ENCODE results near the gene NTM.
A peak's percentile ranks its signal among the peaks of the same experiment; 100 is the strongest.

Gene NTM

DNA sequence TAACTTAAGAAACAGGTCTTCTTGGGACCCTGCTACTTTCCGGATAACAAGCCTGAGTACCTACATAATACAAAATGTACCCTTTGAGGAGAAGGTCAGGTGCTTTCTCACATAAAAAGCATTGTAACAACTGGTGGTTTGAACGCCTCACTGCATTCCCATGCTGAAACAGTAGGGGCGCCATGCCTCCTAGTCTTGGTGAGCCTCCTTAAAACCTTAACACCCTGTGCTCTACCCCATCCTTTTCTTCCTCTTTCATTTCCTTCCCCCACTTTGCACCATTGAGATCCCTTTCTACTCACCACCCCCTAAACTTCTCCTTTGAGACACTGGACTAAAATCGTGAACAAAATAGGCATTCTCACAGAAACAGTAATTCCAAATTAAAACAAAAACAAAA lies 729.3 kb downstream of the NTM start:
- DNase-seq, result no peak

GRCh38 chr11:132100583-132100982 lies 730.2 kb downstream of the NTM start:
- no peak for DNase-seq

- no peak for DNase-seq
Observed at GRCh38 chr11:132101881-132102280, 731.5 kb downstream of the NTM start.

DNA sequence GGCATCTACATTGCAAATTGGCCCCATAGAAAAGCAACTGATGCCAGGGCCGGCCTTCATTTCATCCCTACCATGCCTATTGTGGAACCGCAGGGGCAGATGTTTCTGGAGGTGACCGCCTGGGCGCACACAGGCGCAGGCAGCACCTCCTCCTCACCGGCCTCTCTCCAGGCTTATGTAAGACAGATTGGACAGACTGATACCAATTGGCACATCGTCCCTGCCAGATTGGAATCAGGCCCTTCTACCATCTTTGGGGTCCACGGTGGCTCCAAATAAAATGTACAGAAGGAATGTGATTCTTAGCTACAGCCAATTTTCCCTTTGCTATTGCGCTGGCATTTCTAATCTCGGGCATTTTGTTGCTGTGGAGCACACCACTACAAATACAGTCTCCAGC lies 732.6 kb downstream of the NTM start:
- DNase-seq, result no peak

- no peak for DNase-seq
Observed at GRCh38 chr11:132106096-132106982, 735.9 kb downstream of the NTM start.

DNA sequence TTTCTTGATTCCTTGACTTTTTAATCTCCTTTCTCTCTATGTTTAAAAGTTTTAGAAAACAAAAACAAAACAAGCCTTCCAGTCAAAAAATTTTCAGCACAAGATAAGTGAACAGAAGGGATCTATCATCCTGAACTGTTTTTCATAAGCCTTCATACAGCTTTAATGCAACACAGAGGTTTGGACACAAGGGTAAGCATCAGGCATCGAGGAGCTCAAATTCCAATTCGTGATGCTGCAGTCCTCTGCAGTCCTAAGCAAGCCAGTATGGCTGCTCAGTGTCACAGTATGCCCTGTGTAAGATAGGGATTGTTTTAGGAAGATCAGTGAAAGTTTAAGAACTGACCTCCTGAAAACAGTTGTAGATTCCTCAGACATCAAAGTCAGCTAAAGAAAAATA lies 740.9 kb downstream of the NTM start:
- DNase-seq, result no peak

DNA sequence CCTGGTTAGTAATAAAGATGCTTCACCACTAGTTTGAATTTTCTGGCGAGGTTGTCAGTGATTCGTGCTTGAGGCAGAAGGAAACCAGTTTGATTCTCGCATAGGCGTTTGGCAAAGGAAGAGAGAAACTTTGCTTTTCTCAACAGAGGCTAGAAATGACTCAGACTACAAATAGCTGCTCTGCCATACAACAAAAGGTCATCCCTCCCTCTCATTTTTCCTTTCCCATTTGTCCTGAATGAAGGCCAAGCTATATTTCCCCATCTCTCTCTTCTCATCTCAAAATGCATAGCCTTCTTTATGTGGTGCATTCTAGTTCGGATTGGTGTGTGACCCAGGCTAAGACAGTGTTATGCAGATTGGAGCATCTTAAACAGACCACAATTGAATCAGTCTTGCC lies 741.4 kb downstream of the NTM start:
- DNase-seq, result no peak

- DNase-seq, result no peak
Observed at GRCh38 chr11:132112846-132113245, 742.4 kb downstream of the NTM start.

DNA sequence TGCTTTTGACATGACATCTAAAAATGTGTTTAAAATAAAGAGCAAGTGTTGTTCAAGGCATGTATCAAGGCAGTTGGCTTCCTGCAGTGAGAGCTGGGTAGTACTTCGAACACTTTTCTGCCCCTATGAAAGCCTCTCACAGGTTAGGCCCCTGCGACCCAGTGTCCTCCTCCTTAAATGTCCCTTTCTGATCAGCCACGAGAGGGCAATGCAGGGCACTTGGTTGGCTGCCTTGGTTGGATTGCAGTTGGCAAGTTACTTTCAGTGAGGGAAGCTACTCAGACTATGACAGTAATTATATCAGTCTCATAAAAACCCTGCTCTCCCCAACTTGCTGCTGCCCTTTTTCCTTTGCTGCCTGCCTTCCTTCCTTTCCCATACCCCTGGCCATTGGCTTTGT lies 743.8 kb downstream of the NTM start:
- DNase-seq, result no peak

DNA sequence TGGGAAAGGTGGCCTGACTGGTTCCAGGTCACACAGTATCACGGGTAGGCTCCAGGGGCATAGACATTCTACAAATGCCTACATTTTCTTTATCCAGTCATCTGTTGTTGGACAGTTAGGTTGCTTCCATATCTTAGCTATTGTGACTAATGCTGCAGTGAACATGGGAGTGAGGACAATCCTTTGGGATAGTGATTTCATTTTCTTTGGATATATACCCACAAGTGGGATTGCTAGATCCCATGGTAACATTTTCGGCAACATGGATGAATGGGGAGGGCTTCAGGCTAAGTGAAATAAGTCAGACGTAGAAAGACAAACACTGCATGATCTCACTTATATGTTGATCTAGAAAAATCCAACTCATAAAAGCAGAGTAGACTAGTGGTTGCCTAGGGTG lies 744.3 kb downstream of the NTM start:
- no peak for DNase-seq

GRCh38 chr11:132115454-132115853 lies 745.0 kb downstream of the NTM start:
- DNase-seq, result no peak

DNA sequence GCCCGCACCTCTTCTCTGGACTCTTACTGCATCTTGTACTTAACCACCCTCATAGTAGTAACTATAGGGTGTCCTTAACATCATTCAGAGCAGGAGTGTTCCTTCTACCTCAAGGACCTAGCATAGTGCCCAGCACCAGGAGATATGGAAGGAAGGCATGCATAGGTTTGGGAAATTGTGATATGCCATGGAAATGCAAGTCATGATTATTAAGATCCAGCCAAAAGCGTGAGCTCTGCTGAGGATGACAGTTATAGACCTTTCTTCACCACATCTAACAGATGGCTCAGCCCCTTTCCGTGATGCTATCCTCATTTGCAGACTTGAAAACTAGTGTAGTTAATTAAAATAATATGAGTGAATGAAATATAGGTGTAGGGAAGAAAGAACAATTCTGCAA lies 746.1 kb downstream of the NTM start:
- DNase-seq, result no peak

DNA sequence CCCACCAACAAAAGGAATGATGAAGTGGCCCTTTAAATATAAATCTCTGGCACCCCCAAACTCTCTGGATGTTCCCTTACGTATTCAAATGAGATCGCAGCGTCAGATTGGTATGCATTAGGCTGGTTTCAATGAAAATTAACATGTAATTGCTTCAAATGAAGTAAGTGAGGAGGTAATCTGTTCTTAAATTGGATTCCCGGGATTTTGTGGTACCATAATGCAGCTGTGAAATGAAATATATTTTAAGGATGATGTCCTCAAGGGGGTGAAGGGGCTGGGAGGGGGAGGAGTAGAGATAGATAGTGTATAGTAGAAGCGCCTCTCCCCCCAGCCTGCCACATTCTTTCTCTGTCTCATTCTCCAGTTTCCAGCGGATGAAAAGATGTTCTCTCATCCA lies 748.2 kb downstream of the NTM start:
- no peak for DNase-seq

GRCh38 chr11:132119573-132119972 lies 749.2 kb downstream of the NTM start:
- DNase-seq, result no peak

GRCh38 chr11:132122735-132123134 lies 752.3 kb downstream of the NTM start:
- DNase-seq, result no peak

DNA sequence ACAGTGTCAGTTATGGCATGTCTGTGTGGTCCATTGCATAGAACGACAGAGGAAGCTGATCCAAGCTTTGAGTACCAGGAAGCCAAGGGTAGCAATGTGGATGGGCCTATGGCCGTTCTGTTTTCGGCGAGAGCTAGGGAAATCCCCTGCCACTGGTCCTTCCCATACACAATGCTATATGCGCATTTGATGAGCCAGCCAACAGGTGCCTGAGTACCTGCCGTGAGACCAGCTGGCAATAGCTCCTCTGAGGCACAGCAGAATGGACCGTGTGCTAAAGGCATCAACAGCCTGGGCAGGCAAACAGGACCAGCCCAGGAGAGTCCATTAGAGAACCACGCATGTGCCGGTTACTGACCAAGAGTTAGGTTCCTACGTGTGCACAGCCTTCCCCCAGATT lies 753.0 kb downstream of the NTM start:
- DNase-seq, result no peak

- DNase-seq, result no peak
Observed at GRCh38 chr11:132123854-132124835, 753.7 kb downstream of the NTM start.

GRCh38 chr11:132125988-132126871 lies 755.8 kb downstream of the NTM start:
- peak; percentile 1 for DNase-seq

- DNase-seq, result no peak
Observed at GRCh38 chr11:132126973-132127899, 756.8 kb downstream of the NTM start.

GRCh38 chr11:132127900-132128288 lies 757.5 kb downstream of the NTM start:
- DNase-seq, result no peak

DNA sequence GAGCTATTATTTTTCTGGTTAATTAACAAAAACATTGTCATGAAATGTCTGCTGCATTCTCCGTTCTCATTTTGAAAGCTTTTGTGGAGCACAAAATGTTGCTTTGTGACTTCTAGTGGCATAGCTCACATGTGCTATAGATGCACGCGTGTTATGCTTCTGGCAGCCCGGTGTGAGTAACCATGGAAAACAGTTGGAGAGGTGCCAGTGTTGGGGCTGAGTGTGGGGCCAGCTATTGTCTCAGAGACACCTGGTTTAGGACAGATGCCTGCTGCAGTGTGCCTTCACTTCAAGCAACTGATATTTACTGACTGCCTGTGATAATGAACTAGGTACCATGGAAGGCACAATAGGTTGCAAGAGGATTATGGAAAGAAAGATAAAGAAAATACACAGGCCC lies 760.6 kb downstream of the NTM start:
- no peak for DNase-seq

DNA sequence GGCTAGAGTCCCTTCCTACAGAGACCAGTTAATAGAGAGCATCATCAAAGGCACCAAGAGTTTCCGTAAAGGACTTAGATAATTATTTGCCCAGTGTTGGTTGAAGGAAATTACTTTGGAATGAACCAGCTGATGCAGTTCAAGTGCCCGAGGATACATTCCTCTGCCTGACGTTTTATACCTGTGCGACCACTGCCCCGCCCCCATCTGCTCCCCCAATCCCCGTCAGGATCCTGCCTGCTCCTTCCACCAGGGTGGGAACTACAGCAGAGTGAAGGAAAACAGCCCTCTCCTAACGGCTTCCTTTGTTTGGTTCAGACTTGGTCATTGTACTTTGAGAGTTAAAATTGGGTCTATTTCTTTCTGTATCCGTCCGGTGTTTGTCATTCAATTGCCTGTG lies 761.5 kb downstream of the NTM start:
- DNase-seq, result no peak

Data from activated CD4-positive, alpha-beta T cell treated with anti-CD3 and anti-CD28 coated beads, Interleukin-2, amount 50 U/mL, for 16 hours (primary cell).